SK-N-MC (cell line): ENCODE results near the gene GBX2.

Experiments
- EZH2 ChIP-seq: fragments of 200-600 bp; sonication (generic); IDR thresholded peaks from one replicate; pipeline ENCODE4 v1.6.1; 2017; ENCODE audit warnings: antibody characterized with exemption
- POLR2AphosphoS5 ChIP-seq: IDR thresholded peaks from 2 replicates; pipeline ENCODE4 v1.6.1; 2012; ENCODE audit warnings: mild to moderate bottlenecking, low read depth, low read length, borderline replicate concordance

DNA sequence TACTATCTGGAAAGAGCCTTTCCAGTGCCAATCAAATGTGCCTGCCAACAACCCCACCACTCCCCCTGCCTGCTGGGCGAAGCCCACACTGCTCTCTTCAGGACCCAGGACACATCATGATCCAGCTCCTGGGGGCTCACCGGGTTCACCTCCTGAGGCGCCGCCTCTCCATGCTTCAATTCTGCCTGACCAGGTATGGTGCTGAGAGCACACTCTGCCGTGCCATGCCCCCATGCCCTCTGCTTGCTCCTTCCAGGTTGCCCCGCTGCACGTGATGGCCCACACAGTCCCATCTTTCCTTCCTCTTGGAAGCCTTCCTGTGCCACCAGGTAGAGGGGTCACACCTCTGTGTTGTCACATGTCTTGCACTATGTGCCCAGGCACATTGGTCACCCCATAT, 48.5 kb upstream of the GBX2 start:
- TF ChIP-seq POLR2AphosphoS5, result no peak
- TF ChIP-seq EZH2, result no peak
